C4-2B (cell line): ENCODE results near the gene GPX3.

Source experiments
- ZFX ChIP-seq: fragments of 450-650 bp; IDR thresholded peaks from 2 replicates; pipeline ENCODE4 v1.6.1; 2017
- TF ChIP-seq, protein P1 (sequence below): fragments of 450-650 bp; conservative IDR thresholded peaks from 2 replicates; pipeline ENCODE4 v1.5.1; 2017; ENCODE audit warnings: mild to moderate bottlenecking

DNA sequence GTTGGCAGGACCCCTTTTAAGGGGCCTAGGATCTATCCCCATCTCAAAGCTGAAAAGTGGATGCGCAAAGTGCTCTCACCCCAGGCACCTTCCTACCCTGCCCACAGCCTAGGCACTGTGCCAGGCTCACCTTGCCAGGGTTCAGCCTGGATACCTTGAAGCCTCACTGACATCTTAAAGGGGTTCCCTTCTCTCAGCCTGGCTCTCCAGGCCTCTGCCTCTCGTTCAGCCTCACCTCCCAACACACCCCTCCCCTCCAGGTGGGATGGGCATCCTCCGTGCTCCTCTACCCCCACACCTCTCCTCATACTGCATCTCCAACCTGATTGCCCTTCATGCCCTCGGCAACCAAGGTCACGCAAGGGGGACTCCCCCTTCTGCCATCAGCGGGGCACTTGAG, 34.9 kb downstream of the GPX3 start:
- TF ChIP-seq, protein P1, sequence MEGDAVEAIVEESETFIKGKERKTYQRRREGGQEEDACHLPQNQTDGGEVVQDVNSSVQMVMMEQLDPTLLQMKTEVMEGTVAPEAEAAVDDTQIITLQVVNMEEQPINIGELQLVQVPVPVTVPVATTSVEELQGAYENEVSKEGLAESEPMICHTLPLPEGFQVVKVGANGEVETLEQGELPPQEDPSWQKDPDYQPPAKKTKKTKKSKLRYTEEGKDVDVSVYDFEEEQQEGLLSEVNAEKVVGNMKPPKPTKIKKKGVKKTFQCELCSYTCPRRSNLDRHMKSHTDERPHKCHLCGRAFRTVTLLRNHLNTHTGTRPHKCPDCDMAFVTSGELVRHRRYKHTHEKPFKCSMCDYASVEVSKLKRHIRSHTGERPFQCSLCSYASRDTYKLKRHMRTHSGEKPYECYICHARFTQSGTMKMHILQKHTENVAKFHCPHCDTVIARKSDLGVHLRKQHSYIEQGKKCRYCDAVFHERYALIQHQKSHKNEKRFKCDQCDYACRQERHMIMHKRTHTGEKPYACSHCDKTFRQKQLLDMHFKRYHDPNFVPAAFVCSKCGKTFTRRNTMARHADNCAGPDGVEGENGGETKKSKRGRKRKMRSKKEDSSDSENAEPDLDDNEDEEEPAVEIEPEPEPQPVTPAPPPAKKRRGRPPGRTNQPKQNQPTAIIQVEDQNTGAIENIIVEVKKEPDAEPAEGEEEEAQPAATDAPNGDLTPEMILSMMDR, result no peak
- no peak for TF ChIP-seq ZFX
